ENCODE measurements around the gene TBC1D21.

The TBC1D21 gene

GRCh38 chr15:73889053-73889761 lies 15.8 kb downstream of the TBC1D21 start:
- no peak for DNase-seq

DNA sequence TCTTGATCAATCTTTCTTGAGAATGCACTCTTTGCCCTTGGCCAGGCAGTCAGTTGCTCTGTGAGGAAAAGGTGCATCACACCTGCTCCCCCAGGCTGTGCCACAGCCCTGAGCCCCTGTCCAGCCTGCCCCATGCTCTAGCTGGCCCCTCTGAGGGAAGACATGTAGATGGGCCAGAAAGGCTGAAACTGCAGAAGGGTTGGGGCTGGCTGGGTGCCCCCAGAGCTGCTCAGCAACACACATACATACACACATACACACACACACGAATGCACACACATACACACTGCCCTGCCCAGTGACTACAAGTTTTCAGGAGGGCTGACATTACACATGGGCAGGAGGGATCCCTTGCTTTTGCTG lies 16.4 kb downstream of the TBC1D21 start:
- DNase-seq: no peak

GRCh38 chr15:73891328-73892315 lies 18.3 kb downstream of the TBC1D21 start:
- DNase-seq: no peak

DNA sequence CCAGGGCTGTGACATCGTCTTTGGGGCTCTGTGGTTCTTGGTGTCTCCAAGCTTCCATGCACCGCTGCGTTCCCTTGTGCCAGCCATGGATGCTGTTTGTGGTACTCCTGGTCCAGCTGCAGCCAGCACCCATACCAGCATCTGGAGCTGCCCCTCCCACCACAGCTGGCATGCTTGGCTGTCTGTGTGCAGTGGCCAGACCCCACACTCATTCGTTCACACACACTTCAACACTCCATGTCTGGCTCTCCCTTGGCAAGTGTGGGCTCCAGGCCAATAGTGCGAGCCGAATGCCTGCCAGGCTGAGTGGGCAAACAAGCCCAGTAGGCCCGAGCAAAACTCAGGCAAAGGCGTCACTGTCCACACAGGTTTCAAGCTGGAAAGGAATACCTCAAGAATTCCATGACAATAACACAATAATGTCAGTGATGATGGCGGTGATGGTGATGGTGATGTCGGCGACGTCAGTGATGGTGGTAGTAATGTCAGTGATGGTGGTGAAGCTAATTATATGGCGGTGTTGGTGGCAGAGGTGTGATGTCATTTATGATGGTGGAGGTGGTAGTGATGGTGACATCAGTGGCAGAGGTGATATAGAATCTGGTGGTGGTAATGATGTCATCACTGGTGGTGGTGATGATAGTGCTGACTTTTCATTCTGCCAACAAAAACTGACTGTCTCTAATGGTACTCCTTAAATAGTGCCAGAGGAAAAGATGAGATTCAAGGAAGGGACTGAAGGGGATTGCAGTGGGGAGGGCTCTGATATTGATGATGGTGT lies 19.3 kb downstream of the TBC1D21 start:
- no peak for DNase-seq

DNA sequence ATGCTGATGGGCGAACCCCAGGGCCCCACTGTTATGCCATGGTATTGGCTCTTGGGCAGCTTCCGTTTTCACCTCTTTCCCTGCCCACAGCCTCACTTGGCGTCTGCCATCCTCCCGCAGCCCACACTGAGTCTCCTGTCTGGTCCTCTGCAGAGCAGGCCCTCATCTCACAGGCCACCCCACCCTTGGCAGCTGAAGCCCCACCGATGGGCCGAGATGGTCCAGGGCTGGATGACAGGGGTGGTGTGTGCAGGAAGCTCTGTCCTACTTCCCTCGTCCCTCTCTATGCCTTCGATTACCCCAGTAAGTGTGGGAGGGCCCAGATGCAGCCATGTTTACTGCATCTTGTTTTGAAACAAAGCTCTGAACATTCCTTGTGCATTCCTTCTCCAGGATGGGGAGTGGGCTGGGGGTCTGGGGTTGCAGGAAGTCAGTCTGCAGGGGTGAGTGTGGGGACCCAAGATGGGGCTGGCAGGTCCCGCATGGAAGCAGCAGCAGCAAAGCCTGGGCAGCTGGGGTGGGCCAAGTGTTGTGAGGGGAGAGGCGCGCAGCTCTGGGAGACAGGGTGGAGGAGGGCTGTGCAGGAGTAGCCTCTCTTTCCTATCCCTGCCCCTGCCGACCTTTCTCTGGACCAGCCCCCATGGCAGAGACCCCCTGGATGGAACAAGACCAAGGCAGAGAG lies 20.9 kb downstream of the TBC1D21 start:
- DNase-seq: no peak

DNA sequence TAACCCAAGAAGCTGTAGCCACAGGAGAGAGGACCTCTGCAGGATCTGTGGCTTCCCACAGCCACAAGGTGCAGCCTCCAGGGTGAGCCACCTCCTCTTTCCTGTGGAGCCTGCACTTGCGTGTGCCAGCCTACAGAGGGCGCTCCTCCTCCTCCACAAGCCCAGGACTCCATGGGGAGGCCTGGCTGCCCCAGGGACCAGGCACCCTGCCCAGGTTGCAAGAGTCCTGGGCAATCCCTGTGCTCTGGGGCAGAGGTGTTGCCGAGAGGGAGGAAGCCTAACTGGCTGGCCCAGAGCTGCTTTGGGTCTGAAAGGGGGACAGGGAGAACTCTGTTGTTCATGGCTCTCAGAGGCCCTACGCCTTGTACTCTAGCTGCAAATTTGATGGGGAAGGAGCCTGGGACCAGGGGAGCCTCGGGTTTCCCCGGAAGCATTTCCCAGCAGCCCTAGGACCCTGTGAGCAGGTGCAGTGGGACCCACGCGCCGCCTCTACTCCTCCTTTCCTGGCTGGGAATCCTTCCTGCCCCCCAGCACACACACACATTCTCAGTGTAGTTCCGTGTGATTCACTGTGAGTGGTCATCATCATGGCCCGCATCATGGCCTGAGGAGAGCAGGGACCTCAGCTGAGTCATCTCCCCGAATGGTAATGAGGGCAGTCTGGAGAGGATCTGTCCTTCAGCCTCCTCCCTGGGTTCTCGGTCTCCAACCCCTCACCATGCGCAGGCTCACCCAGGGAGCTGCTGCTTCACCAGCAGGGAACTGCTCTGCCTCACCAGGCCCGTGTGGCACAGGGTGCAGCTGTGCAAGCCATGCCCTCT lies 24.3 kb downstream of the TBC1D21 start:
- peak in 3 of 6 experiments; percentile 5 to 22 (median 14) for DNase-seq

GRCh38 chr15:73899197-73900094 lies 26.1 kb downstream of the TBC1D21 start:
- DNase-seq: no peak

DNA sequence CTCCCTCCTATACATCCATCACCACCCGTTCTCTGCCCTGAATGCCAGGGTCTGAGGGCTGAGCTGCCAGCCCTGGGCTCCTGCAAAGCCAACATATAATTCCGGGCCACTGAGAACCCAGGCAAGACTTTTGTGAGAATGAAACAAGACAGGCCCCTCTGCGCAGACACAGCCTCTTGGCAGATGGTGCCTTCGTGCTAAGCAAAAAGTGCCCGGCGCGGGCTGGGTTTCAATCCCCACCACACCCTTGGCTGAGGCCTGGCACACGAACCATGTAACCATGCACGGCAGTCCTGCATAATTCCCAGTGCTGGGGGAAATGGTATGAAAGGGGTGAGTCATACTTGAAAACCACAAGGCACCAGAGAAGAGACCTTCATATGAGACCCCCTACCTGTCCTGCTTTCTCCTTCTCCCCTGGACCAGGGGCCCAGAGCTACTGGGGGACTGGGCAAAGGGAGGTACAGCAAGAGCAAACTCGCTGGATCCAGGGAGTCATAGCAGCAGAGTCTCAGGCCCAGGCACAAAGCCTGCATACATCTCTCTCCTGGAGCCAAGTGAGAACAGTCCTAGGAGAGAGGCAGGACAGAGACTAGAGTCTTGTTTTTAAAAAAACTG lies 26.8 kb downstream of the TBC1D21 start:
- DNase-seq: no peak

GRCh38 chr15:73901126-73901810 lies 27.9 kb downstream of the TBC1D21 start:
- no peak for DNase-seq

- DNase-seq: no peak
These were observed 29.0 kb downstream of the TBC1D21 start for GRCh38 chr15:73902121-73903020.

- no peak for DNase-seq
These were observed 30.9 kb downstream of the TBC1D21 start for GRCh38 chr15:73904026-73904815.

DNA sequence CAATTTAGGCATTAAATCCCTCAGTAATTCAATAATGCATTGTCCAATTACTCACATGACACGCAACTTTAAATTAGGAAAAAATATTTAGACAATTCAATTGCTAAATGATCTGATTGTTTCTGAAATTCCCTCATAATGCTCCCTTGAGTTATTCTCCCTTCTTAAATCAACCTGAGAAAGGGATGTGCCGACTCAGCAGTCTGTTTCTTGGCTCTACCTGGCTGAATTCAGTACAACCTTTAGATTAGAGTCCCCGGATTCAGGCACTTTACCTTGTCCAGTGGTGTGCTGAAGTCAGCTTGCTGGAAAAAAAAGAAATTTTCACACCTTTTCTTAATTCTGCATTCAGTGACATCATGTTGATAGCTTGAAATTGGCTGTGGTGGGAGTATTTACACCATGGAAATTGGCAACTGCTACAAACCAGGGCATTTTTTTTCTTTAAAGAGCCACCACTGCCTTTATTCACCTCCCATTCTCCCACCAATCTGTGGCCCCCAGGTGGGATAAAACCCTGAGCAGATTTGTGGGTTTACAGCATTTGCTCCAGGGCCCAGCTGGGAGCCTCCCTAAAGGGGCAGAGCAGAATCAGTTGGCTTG lies 32.0 kb downstream of the TBC1D21 start:
- no peak for DNase-seq

DNA sequence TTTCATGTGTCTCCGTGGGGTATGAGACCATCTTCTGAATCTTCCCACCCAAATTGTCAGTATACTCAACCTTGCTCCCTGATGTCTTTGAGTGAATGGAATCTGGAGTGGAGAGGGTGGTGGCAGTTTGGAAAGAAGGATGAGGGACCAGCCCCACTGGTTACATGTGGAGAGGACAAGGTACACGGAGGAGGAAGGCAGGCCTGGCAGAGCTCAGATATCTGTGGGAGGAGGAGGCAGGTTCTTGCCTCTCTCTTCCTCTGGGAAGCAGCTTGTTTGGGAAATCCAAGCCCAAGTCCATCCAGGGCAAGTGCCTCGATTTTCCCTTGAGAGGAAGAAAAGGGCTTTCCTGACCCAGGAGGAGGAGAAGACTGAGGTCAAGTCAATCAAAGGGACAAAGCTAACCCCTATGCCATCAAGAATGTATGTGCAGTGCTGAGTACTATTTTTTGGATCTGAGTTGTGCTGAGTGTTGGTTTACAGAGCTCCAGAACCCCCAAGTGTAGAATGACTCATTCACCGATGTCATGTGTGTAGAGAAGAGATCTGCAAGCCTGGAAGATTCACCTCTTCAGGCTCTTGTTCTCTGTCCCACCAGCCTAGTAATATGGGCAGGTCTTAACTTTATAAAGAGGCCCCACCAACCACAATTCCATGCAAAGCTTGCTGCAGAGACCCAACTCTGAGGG lies 33.1 kb downstream of the TBC1D21 start:
- DNase-seq: no peak

DNA sequence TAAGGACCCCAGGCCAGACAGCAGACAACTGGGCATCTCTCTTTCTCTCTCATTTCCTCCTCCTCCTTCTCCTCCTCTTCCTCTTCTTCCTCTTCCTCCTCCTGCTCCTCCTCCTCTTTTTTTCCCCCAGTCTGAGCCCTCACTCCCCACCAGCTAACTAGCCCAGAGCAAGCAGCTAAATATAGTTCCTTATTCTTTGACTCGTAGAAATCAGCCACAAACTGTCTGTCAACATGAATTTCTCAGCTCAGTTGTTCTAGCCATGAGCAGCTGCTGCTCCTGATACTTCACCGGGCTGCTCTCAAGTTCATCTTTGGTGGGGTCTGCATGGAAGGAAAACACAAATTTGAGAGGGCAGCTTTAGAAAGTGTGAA lies 33.7 kb downstream of the TBC1D21 start:
- no peak for DNase-seq

DNA sequence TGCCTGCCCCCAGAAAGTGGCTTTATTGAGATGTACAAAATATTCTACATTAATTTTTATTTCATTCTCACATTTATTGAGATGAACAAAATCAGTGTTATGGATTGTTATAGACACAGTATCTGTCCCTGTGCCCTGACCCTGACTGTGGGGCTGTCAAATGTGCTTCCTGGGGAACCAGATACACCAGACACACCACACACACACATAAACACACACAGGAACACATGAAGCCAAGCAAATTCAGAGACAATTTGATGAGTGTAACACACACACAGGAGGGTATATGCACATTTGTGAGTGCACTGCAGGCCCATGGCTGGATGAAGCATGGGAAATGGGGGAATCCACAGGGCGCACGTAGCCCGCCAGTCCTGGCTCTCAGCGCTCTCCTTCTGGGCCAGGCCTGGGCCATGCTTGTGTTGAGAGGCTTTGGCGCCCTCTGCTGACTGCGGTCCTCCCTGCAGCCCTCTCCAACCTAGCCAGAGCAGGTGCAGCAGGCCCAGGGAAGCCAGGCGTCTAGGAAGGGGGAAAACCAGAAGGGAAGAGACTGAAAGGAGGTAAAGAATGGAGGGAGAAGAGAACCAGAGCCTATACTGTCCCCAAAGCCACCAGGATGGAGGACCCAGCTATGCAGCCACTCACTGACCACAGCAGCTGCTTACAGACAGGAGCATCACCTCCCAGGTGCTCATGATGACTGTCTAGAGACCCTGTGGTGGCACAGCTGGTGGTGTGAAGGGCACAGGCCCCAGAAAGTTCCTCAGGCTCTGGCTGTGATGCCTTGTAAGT lies 34.9 kb downstream of the TBC1D21 start:
- DNase-seq: peak; percentile 13 to 52 (median 43)

GRCh38 chr15:73908822-73909122 lies 35.4 kb downstream of the TBC1D21 start:
- no peak for DNase-seq

Data from stimulated activated naive CD4-positive, alpha-beta T cell (primary cell).